Measurements from ENCODE around the gene UBR7. TPM values are rescaled to one million over a fixed set of nuclear protein-coding genes. Genes with fewer than 3 reads are reported as not detected.
"Not testable (repeated sequence)": the region's sequence is repeated elsewhere in the genome, so short reads cannot be mapped to it uniquely, and the experiment has no call there.

The UBR7 gene
- total RNA-seq (10 to 100 TPM; 12.0 to 16.9 (median 14.7) TPM), total RNA-seq (9.5 to 62.4 (median 27.7) reads per million in 29 experiments)
- total RNA-seq (2013): 23.1 TPM

DNA sequence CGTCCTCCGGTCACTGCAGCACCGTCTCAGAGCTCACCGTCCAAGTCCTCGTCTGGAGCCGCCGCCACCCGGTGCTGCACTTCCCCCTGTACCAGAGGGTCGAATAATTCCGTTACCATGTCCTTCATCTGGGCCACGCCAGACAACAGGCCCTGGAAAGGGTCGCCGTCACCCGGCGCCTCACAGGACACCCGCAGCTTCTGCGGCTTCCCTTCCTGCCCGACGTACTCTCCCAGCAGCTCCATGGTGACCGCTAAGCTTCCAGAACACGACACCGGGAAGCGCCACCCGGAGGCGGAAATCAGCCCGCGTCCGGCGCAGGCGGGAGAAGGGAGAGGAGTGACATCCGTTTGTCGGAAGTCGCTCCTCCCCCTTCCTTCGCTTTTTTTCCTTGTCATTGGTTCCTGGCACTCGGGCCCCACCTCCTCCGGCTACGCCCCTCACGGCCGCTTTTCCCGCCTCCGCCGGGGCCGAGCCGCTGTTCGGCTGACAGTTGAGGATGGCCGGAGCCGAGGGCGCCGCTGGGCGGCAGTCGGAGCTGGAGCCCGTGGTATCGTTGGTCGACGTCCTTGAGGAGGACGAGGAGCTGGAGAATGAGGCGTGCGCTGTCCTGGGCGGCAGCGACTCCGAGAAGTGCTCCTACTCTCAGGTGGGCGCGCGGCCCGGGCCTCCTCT, at the start of gene UBR7, which contains the start of gene GON7:
TSS of gene UBR7 (plus strand) at position 464 of the 675 bp plus-strand sequence. CDS start at position 500, 36 bp downstream.
TSS of gene GON7 (minus strand) at position 273 of the 675 bp plus-strand sequence. CDS start at position 245, 28 bp downstream.
- Histone ChIP-seq H3K27ac (ENCODE audit: low read length) (peak within 1 kb of the TSS; percentile 46), H3K9me3 (no peaks in the 10 kb centered on the region), H3K4me3 (ENCODE audit: control insufficient read depth in 1 of 2, extremely low read depth in 1 of 2, low read length in 1 of 2) (peak within 1 kb of the TSS; percentile 79 to 85), H3K4me1 (ENCODE audit: control insufficient read depth in 1 of 2, extremely low read depth in 1 of 2, insufficient read depth in 2 of 2, low read length in 2 of 2) (peaks cover 13 to 30% of the 10 kb centered on the region in 2 experiments), H3K36me3 (ENCODE audit: control insufficient read depth in 2 of 2, extremely low read depth in 1 of 2, insufficient read depth in 1 of 2, low read length in 1 of 2) (peaks cover 0 to 3% of the 10 kb centered on the region in 2 donors), H3K27me3 (replicated peaks in 1 of 2; ENCODE audit: control insufficient read depth in 2 of 2, extremely low read depth in 1 of 2, insufficient read depth in 2 of 2, low read length in 1 of 2) (no peaks in the 10 kb centered on the region)
- under 1% methylated on average over 61 of the region's 65 CpGs for WGBS (ENCODE audit: insufficient coverage)
- Mint-ChIP-seq H3K27ac (peak within 1 kb of the TSS; percentile 87 to 94), H3K27me3 (no peaks in the 10 kb centered on the region), H3K4me3 (peak within 1 kb of the TSS; percentile 96 to 100 (median 97)), H3K4me1 (peaks cover 50 to 52% (median 50%) of the 10 kb centered on the region in 3 donors), H3K36me3 (peaks cover 8% of the 10 kb centered on the region), H3K9me3 (no peaks in the 10 kb centered on the region)
- ChIA-PET POLR2A (interaction anchor here in 1 of 2 donors (0.6 to 0.7 kb wide), 2 partner anchors 12 to 24 kb away, joined by 4 to 5 read pairs; no protein-coding TSS in a partner anchor), CTCF (interaction anchor here (0.6 to 2.1 kb wide), 9 partner anchors 12 to 94 kb away, joined by 3 to 18 read pairs (median 5); partner anchors contain the start of genes LYSET (in 1 of the 2) and MOAP1 (in 1 of the 2))
- ATAC-seq (replicated peaks in 1 of 4) (peak; percentile 97 to 98 (median 98)), DNase-seq (peak; percentile 67 to 93 (median 81))

DNA sequence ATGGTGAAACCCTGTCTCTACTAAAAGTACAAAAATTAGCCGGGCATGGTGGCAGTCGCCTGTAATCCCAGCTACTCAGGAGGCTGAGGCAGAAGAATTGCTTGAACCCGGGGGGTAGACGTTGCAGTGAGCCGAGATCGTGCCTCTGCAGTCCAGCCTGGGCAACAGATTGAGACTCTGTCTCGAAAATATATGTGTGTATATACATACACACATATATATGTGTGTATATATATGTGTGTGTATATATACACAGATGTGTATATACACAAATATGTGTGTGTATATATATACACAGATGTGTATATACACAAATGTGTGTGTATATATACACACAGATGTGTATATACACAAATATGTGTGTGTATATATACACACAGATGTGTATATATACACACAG, 48.7 kb upstream of the UBR7 start:
- H3K4me3 ChIP-seq (ENCODE audit: control insufficient read depth in 1 of 2, extremely low read depth in 1 of 2, low read length in 1 of 2); H3K27me3 Mint-ChIP-seq; DNase-seq; H3K4me3 Mint-ChIP-seq; ATAC-seq (replicated peaks in 1 of 4); H3K27me3 ChIP-seq (replicated peaks in 1 of 2; ENCODE audit: control insufficient read depth in 2 of 2, extremely low read depth in 1 of 2, insufficient read depth in 2 of 2, low read length in 1 of 2); H3K4me1 ChIP-seq (ENCODE audit: control insufficient read depth in 1 of 2, extremely low read depth in 1 of 2, insufficient read depth in 2 of 2, low read length in 2 of 2); H3K27ac Mint-ChIP-seq; H3K9me3 Mint-ChIP-seq; H3K36me3 Mint-ChIP-seq; H3K9me3 ChIP-seq; POLR2A ChIA-PET; H3K4me1 Mint-ChIP-seq; H3K36me3 ChIP-seq (ENCODE audit: control insufficient read depth in 2 of 2, extremely low read depth in 1 of 2, insufficient read depth in 1 of 2, low read length in 1 of 2); H3K27ac ChIP-seq (ENCODE audit: low read length): not testable (repeated sequence)
- 73% methylated on average over 2 of the region's 7 CpGs for WGBS (ENCODE audit: insufficient coverage)
- CTCF ChIA-PET: interaction anchor here in 1 of 2 donors (1.0 kb wide), 1 partner anchor 12 kb away, joined by 3 read pairs; no protein-coding TSS in a partner anchor

DNA sequence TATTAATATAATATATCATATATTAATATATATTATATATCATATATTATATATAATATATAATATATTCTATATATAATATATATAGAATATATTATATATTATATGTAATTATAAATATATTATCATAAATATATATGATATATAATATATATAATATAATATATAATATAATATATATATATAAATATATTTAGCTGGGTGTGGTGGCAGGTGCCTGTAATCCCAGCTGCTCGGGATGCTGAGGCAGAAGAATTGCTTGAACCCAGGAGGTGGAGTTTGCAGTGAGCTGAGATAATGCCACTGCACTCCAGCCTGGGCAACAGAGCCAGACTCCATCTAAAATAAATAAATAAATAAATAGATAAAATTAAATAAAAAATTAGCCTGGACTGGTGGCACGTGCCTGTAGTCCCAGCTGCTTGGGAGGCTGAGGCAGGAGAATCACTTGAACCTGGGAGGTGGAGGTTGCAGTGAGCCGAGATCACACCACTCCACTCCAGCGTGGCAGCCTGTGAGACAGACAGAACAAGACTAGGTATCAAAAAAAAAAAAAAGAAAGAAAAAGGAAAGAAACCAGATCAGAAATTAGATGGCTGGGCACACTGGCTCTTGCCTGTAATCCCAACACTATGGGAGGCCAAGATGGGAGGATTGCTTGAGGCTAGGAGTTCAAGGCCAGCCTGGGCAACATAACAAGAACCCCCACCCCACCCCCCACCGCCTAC, 47.3 kb upstream of the UBR7 start:
- H3K9me3 Mint-ChIP-seq; DNase-seq; H3K9me3 ChIP-seq; H3K27ac Mint-ChIP-seq; H3K4me1 Mint-ChIP-seq; H3K36me3 Mint-ChIP-seq; H3K4me3 ChIP-seq (ENCODE audit: control insufficient read depth in 1 of 2, extremely low read depth in 1 of 2, low read length in 1 of 2); ATAC-seq (replicated peaks in 1 of 4); CTCF ChIA-PET; H3K27me3 ChIP-seq (replicated peaks in 1 of 2; ENCODE audit: control insufficient read depth in 2 of 2, extremely low read depth in 1 of 2, insufficient read depth in 2 of 2, low read length in 1 of 2); H3K36me3 ChIP-seq (ENCODE audit: control insufficient read depth in 2 of 2, extremely low read depth in 1 of 2, insufficient read depth in 1 of 2, low read length in 1 of 2); H3K27me3 Mint-ChIP-seq; POLR2A ChIA-PET; H3K4me1 ChIP-seq (ENCODE audit: control insufficient read depth in 1 of 2, extremely low read depth in 1 of 2, insufficient read depth in 2 of 2, low read length in 2 of 2); H3K4me3 Mint-ChIP-seq; H3K27ac ChIP-seq (ENCODE audit: low read length): not testable (repeated sequence)
- no CpG with 5 or more reads among the region's 5 CpGs for WGBS (ENCODE audit: insufficient coverage)

DNA sequence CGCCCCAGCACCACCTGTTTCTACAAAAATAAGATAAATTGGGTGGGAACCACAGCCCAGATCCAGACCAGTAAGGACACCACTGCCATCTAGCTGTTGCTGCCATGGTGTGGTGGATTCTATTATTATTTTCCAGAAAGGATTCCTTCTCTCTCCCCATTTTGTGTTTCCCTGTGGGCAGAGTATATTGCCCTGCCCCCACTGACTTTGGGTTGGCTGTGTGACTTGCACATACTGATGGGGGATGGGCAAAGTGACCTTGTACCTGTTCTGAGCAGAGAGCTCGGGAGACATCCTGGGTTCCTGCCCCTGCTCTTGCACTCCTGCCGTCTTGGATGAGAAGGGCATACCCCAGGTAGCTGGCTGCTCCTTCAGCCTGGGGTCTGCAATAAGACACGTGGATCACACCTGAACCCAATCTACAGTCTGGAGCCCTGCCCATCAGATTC, 46.7 kb upstream of the UBR7 start:
- 70% methylated on average over 3 of the region's 4 CpGs for WGBS (ENCODE audit: insufficient coverage)
- CTCF ChIA-PET: no interaction called here
- Mint-ChIP-seq H3K27me3 (no peaks in the 10 kb centered on the region), H3K4me3 (no peak overlapping the region), H3K27ac (peak overlapping the region in 1 of 2 donors; percentile 36), H3K4me1 (no peaks in the 10 kb centered on the region), H3K9me3 (no peaks in the 10 kb centered on the region), H3K36me3 (no peaks in the 10 kb centered on the region)
- ATAC-seq (replicated peaks in 1 of 4) (peak in 1 of 4 experiments; percentile 29), DNase-seq (no peak)
- Histone ChIP-seq H3K4me1 (ENCODE audit: control insufficient read depth in 1 of 2, extremely low read depth in 1 of 2, insufficient read depth in 2 of 2, low read length in 2 of 2) (no peaks in the 10 kb centered on the region), H3K36me3 (ENCODE audit: control insufficient read depth in 2 of 2, extremely low read depth in 1 of 2, insufficient read depth in 1 of 2, low read length in 1 of 2) (no peaks in the 10 kb centered on the region), H3K9me3 (no peaks in the 10 kb centered on the region), H3K27me3 (replicated peaks in 1 of 2; ENCODE audit: control insufficient read depth in 2 of 2, extremely low read depth in 1 of 2, insufficient read depth in 2 of 2, low read length in 1 of 2) (no peaks in the 10 kb centered on the region), H3K4me3 (ENCODE audit: control insufficient read depth in 1 of 2, extremely low read depth in 1 of 2, low read length in 1 of 2) (no peak overlapping the region), H3K27ac (ENCODE audit: low read length) (no peak overlapping the region)
- POLR2A ChIA-PET: no interaction called here

- ChIA-PET POLR2A (no interaction called here), CTCF (no interaction called here)
- no peak for ATAC-seq (replicated peaks in 1 of 4)
- Mint-ChIP-seq H3K36me3 (no peaks in the 10 kb centered on the region), H3K9me3 (no peaks in the 10 kb centered on the region), H3K4me3 (no peak overlapping the region), H3K27me3 (no peaks in the 10 kb centered on the region), H3K27ac (no peak overlapping the region), H3K4me1 (no peaks in the 10 kb centered on the region)
- Histone ChIP-seq H3K9me3 (no peaks in the 10 kb centered on the region), H3K27ac (ENCODE audit: low read length) (no peak overlapping the region), H3K27me3 (replicated peaks in 1 of 2; ENCODE audit: control insufficient read depth in 2 of 2, extremely low read depth in 1 of 2, insufficient read depth in 2 of 2, low read length in 1 of 2) (no peaks in the 10 kb centered on the region), H3K4me3 (ENCODE audit: control insufficient read depth in 1 of 2, extremely low read depth in 1 of 2, low read length in 1 of 2) (no peak overlapping the region), H3K4me1 (ENCODE audit: control insufficient read depth in 1 of 2, extremely low read depth in 1 of 2, insufficient read depth in 2 of 2, low read length in 2 of 2) (no peaks in the 10 kb centered on the region), H3K36me3 (ENCODE audit: control insufficient read depth in 2 of 2, extremely low read depth in 1 of 2, insufficient read depth in 1 of 2, low read length in 1 of 2) (no peaks in the 10 kb centered on the region)
- WGBS (ENCODE audit: insufficient coverage): 64% methylated on average over 3 of the region's 4 CpGs
- DNase-seq: no peak
Measured at GRCh38 chr14:93161411-93161940, 45.6 kb upstream of the UBR7 start.

DNA sequence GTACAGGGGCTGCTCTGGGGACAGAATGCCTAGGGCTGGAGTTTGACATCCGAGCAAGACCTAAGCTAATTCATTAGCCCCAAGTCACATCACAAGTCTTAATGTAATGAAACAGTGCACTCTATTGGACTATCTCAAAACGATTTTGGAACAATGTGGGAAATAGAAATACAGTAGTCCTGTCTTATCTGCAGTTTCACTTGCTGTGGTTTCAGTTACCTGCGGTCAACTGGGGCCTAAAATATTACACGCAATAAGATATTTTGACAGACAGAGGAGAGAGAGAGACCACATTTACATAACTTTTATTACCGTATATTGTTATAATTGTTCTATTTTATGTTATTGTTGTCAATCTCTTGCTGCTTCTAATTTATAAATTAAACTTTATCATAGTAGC, 43.5 kb upstream of the UBR7 start:
- DNase-seq (no peak), ATAC-seq (replicated peaks in 1 of 4) (no peak)
- no peaks in the 10 kb centered on the region for H3K4me1 Mint-ChIP-seq
- H3K4me3 Mint-ChIP-seq: no peak overlapping the region
- no peaks in the 10 kb centered on the region for H3K36me3 ChIP-seq (ENCODE audit: control insufficient read depth in 2 of 2, extremely low read depth in 1 of 2, insufficient read depth in 1 of 2, low read length in 1 of 2)
- no peak overlapping the region for H3K27ac Mint-ChIP-seq
- H3K4me3 ChIP-seq (ENCODE audit: control insufficient read depth in 1 of 2, extremely low read depth in 1 of 2, low read length in 1 of 2): no peak overlapping the region
- H3K27ac ChIP-seq (ENCODE audit: low read length): no peak overlapping the region
- H3K9me3 Mint-ChIP-seq: no peaks in the 10 kb centered on the region
- no peaks in the 10 kb centered on the region for H3K27me3 ChIP-seq (replicated peaks in 1 of 2; ENCODE audit: control insufficient read depth in 2 of 2, extremely low read depth in 1 of 2, insufficient read depth in 2 of 2, low read length in 1 of 2)
- no peaks in the 10 kb centered on the region for H3K9me3 ChIP-seq
- no peaks in the 10 kb centered on the region for H3K27me3 Mint-ChIP-seq
- WGBS (ENCODE audit: insufficient coverage): no CpG with 5 or more reads among the region's 5 CpGs
- ChIA-PET POLR2A (interaction anchor here in 1 of 2 donors (0.6 kb wide), 1 partner anchor 15 kb away, joined by 7 read pairs; no protein-coding TSS in a partner anchor), CTCF (interaction anchor here (0.8 to 1.0 kb wide), 2 partner anchors 12 to 229 kb away, joined by 3 read pairs; no protein-coding TSS in a partner anchor)
- no peaks in the 10 kb centered on the region for H3K36me3 Mint-ChIP-seq
- H3K4me1 ChIP-seq (ENCODE audit: control insufficient read depth in 1 of 2, extremely low read depth in 1 of 2, insufficient read depth in 2 of 2, low read length in 2 of 2): no peaks in the 10 kb centered on the region

All from T-cell (primary cell).